Central memory CD4-positive, alpha-beta T cell (primary cell): ENCODE results near the gene RMDN2.
"Not testable (repeated sequence)": the region's sequence is repeated elsewhere in the genome, so short reads cannot be mapped to it uniquely, and the experiment has no call there.

Source experiments
- DNase-seq: peaks from one replicate; pipeline ENCODE4 v3.0.0; 2022

RMDN2 gene

DNA sequence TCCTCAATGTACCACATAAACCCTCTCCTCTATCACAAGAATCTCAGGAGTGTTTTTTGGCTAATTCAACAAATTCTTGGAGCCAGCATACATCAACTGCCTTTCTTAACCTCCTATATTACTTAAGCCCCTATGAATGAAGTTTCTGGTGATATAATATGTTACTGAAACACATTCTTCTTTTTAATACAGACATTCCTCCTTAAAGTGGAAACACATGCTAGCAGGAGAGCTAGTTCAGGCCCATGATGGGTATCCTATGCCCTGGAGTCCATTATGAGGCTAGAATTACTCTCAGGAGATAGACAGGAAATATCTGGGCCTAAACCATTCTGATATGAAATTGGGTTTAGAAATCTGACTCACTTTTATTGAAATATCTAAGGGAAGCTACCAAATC lies 26.6 kb upstream of the RMDN2 start:
- DNase-seq, result no peak

DNA sequence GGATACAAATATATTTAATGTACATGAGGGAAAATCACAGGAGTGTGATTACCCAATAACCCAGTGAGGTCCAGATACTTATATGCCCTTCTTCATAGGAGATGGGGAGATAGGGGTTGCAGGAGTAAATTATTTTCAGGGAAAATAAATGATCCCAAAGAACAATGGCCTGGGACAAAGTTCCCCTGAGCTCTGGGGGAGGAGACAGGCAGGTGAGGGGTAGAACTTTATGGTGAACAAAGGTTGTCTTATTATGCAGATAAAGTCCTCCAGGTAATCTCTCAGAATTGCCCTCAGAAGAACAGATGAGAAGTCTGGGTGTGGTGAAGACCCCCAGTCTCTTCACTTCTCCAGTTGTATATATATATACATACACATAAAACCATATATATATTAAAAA lies 22.1 kb upstream of the RMDN2 start:
- no peak for DNase-seq

DNA sequence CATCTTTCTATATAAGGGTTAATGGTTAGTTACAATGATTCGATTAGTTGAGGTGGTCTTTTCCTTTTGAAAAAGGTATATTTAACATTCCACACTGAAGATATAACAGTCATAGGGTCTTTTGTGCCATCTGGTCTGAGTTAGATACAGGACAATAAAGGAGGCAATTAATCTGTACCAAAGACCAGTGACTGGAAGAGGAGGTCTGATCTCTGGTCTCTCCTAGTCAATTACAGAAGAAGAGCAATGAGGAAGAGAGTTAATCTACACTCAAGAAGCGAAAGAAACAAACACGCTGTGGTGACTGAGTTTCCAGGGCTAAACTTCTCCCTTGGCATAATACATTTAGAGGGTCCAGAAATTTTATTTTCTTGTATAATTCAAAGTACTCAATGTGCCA lies 20.7 kb upstream of the RMDN2 start:
- no peak for DNase-seq

DNA sequence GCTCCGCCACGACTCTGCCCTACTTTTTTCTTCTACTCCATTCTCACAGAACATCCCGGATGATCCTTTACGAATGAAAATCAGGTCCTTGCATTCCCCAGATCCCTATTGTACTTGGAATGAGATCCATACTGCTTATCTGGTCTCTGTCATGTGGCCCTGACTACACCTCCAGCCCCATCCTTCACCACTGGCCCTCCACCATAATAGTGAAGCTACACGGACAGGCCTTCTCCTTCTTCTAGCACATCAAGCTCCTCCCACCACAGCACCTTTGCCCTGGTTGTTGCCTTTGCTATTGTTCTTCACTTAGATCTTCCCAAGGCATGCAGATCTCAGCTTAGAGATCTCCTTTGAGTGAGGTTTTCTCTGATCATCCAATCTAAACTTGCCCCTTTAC lies 20.1 kb upstream of the RMDN2 start:
- DNase-seq, result no peak

DNA sequence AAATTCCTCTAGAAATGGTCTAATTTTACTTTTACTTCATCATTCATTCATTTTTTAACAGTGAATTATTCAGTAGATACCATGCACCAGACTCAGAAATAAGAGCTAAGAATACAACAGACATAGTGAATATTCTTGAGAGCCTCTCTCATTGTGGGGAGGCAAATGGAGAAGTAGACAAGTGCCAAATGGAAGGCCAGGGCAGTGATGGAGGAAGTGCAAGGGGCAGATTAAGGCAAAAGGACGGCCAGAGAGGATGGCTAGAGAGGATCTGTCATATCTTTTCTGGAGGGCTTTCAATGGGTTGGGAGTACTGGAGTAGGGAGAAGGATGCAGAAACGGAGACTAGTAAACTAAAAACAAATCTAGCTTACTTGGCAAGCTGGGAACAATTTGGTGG lies 19.0 kb upstream of the RMDN2 start:
- DNase-seq, result no peak

DNA sequence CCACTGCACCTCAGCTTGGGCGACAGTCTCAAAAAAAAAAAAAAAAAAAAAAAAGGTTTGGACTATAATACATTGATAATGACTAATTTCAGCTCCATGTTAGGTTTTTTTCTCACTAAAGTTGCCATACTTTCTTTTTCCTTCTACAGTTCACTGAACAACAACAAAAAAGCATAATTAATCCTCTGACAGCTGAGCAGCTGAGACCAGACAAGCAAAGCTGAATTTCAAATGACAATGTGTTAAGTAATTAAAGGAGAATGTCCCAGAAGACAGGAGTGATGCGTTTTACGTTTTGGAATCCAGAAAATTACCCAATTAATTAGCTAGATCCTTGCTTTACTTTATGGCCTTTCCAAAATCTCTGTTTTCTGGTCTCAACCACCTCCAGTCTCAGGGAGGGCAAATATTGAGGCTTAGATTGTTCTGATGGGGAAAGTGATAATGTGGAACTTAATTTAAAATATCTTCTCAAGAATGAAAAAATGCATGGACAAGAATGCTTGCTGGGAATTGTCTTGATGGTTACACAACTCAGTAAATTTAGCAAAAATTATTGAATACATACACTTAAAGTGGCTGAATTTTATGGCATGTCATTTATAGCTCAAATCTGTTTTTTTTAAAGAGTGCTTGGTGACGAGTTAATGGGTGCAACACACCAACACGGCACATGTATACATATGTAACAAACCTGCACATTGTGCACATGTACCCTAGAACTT lies 17.4 kb upstream of the RMDN2 start:
- DNase-seq, result no peak

DNA sequence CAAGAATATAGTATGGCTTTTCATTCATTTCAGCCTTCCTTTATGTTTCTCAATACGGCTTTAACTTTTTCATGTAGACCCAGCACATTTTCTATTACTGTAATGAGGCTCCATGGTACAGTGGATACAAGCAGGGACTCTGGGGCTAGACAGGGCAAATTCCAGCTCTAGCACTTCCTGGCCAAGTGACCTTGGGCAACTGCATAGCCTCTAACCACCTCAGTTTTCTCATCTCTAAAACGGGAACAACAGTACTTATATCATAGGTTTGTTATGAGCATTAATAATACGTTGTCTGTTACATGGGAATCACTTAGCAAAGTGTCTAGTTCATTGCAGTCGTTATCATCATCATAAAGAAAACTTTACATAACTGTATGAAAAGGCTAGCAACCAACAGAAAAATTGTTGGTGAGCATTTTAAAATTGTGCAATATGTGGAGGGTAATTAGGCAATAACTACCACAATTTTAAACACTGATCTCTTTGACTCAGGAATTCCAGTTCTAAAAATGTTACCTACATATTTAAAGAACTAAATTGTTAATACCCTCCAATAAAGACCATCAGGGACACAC lies 13.7 kb upstream of the RMDN2 start:
- no peak for DNase-seq

DNA sequence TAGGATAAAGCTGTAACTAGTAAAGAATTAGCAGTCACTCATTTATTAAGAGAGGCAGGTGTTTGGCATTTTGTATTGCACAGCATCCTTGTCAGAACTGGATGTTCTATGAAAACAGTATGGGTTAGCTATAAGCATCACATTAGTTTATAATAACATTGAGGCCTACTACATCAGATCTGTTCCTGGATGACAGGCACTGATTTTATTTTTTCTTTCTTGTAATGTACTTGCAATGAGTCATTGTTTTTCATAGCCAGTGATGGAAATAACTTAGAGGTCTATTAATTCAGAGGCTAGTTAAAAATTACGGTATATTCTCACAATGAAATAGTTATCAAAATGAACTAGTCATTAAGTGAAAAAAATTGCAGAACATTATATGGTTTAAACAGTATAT lies 13.0 kb upstream of the RMDN2 start:
- no peak for DNase-seq

DNA sequence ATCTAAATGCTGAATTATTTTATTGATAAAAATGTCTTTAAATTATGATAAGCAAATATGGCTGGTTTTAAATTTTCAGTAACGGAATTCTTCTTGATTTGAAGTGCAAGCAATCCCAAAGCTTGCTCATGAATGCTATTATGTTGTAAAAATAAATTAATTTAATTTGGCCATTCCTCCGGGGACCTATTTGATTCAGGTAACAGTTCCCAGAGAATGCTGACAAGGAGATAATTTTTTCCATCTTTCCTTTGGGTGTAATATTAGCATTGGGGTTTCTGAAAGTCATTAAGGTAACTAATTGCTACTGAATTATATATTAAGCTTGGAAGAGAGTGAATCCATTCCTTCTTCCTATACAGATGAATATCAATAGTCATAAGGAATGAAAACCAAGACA lies 12.5 kb upstream of the RMDN2 start:
- no peak for DNase-seq

DNA sequence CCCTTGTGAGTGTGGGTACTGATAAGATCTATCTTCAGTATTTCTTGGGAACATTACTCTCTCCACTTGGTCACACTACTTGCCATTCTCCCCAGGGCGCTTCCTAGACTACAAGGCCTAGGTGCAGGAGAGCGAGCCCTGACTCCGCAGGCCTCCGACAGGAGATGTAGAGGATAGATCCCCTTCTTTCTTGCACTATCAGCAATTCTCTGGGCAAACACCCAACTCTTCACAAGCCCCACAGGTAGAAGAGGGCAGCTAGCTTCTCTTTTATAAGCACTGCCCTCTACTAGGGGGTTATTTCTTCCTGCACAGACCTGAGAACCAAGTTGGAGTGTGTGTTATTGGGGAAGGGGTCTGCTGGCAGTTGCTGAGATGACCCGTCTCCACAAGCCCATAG lies 10.7 kb upstream of the RMDN2 start:
- DNase-seq, result no peak

DNA sequence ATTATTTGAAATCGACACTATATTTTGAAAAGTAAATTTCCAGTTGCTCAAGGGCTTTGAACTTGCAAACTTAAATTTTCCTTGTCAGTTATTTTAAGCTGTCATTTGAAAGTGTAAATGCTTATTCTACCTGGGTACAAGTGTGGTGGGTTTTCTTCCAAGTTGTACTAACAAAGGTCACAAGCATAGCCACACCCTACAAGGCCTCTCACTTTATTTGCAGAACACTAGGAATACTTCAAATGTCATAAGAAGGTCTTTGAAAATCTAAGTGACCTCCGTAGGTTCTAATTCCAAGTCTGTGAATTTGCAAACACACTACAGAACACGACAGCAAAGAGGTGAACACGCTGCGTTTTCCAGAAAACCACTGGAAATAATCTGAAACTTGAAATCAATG lies 9.3 kb upstream of the RMDN2 start:
- DNase-seq, result no peak

DNA sequence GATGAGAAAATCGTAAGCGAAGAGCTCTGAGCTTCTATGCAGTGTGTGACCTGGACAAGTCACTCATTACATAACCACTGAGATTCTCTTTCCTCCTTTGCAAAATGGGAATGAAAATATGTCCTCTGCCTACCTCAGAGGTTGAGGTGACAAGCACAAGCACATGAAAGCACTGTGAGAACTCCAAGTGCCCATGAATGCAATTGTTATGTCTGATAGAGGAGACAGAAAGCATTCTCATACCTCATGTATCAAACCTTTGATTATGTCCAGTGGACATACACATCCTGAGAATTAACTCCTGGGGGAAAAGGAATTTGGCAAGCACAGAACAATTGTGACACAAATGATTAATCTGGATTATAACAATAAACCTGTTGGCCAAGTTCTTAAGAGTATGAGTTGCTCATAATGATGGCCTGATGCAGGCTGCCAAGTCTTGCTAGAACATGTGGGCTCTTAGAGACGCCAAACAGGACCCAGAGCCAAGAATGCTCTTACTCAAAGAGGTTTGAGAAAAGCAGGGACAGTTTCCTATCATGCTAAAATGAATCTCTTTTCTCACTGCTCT lies 8.5 kb upstream of the RMDN2 start:
- no peak for DNase-seq

DNA sequence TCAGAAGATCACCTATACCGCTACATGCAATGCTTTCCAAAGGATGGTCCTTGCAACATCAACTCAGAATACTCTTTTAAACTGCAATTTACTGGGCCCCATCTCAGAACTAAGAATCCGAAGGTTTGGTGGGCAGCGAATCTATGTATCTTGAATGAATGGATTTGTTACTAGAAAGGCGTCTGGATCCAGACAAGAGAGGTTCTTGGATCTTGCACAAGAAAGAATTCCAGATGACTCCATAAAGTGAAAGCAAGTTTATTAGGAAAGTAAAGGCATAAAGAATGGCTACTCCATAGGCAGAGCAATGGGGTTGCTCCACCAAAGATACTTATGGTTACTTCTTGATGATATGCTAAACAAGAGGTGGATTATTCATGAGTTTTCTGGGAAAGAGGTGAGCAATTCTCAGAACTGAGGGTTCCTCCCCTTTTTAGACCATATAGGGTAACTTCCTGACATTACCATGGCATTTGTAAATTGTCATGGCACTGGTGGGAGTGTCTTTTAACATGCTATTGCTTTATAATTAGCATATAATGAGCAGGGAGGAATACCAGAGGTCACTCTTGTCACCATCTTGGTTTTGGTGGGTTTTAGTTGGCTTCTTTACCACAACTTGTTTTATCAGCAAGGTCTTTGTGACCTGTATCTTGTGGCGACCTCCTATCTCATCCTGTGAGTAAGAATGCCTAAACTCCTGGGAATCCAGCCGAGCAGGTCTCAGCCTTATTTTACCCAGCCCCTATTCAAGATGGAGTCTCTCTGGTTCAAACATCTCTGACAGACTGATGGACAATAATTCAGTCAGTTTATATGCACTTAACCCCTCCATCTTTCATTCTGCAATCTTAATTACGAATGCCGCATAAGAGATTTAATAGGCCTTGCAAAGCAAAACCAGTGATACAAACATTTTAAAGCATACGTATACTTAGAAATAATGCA lies 7.5 kb upstream of the RMDN2 start:
- no peak for DNase-seq

DNA sequence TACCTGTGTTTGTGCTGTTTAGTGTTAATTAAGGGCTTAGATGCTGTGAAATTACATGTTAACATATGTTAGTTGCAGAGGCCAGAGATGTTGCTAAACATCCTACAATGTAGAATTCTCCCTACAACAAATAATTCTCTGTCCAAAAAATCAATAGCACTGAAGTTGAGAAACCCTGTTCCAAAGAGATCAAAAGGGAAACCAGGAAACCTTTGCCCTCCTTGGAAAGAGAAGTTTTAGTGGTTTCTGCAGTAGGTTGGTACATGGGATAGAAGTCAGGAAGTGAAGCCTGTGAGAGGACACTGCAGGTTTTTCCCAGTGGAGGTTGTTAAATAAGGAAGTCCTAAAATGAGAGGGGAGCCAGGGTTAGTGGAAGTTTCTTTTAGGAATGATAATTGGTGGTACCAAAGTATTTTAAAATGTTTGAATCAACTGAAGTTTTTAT lies 6.3 kb upstream of the RMDN2 start:
- no peak for DNase-seq

DNA sequence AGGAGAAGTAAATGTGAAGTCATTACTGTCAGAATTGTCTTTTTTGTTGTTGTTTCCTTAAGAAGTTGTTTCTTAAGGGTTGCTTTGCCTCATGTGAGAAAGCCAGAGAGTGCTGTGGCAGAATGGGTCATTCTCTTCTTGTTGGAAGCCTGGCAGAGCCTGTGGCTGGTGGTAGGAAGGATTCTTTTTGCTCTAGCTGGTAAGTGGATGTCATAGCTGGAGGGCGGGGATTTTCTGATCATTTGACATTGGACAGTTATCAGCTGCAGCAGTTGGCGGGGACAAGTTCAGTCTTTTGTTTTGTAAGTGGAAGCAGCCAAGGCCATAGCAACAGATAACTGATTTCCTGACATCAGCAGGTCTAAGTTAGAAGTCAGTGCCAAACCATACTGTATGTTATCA lies 5.5 kb upstream of the RMDN2 start:
- no peak for DNase-seq

DNA sequence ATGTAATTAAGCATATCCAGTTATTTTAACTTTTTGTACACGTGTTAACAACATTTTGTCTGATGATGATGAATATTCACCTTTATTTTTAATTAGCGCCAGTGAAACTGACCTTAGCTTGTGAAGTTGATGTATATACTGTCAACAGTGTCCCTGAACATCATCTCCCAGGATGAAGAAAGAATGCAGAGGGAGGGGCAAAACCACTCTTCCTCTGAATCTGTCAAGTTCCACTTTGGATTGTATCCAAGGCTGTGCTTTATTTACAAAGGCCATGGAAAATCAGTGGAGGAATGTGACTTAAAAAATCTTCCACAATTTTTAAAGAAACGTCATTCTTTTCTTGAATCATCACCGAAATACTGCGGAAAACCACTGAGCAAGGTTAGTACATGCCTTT lies 4.5 kb upstream of the RMDN2 start:
- DNase-seq, result no peak

DNA sequence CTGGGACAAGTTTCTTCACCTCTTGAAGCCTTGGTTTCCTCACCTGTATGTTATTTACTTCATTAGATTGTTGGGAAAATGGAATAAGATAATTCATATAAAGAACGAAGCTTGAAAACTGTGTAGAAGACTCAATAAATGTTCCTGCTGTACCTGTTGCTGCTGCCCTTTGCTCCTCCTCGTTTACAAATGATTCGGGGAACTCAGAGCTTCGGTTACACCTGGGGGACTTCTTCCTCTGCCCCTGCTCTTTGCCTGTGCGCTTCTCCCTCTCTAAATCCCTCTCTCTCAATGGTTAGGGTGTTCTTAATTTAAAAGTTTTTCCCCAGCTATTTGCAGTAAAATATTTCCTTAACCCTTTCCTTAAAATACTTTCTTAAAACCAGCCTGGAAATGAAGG lies 3.3 kb upstream of the RMDN2 start:
- no peak for DNase-seq

DNA sequence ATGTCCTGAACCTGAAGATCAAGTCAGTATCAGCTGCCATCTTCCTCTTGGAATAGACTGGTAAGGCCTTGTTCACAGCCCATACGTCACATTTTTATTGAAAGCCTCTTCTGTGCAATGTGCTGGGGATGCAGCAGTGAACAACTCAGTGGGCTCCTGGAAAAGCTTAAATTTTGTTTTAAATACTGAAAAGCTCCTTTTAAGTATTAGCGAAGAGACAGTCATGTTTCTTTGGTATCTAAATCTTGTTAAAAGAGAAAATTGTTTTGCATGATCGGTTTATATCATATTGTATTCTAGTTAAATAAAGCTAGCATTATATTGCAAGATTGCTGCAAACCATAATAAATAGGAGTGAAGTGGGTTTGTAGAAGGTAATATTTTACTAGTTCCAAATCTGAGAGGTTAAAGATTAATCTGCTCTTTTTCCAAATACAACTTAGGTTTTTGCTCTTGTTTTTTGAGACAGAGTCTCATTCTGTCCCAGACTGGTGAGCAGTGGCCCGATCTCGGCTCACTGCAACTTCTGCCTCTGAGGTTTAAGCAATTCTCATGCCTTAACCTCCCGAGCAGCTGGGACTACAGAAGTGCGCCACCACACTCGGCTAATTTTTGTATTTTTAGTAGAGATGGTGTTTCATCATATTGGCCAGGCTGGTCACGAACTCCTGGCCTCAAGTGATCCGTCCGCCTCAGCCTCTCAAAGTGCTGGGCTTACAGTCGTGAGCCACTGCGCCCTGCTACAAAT lies 1.6 kb upstream of the RMDN2 start:
- no peak for DNase-seq

DNA sequence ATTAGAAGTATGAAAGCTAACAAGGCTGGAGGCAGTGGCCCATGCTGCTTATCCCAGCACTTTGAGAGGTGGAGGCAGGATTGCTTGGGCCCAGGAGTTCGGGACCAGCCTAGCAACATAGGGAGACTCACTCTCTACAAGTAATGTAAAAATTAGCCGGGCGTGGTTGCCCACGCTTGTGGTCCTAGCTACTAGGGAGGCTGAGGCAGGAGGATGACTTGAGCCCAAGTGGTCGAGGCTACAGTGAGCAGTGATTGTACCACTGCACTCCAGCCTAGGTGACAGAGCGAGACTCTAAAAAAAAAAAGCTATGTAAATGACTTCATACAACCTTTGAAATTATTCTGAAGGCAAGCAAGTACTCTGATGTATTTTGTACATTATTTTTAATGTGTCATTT lies 1.5 kb downstream of the RMDN2 start:
- no peak for DNase-seq

DNA sequence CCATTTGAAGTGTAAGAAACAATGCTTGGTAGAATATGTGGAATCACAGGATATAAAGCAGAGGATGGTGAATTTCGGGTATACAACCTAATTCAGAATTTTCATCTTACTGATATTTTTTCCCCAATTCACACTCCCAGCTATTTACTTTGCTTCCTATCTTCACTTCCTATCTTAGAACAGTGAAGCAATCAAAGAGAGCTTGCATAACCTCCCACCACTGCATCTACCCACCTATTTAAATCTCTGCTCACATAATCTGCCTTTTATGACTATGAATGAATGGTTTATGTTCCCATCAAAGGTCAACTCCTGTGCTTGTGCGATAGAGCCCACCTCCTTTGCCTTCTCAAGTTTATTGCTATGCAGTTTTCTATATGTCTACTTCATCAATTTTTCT lies 3.3 kb downstream of the RMDN2 start:
- no peak for DNase-seq

DNA sequence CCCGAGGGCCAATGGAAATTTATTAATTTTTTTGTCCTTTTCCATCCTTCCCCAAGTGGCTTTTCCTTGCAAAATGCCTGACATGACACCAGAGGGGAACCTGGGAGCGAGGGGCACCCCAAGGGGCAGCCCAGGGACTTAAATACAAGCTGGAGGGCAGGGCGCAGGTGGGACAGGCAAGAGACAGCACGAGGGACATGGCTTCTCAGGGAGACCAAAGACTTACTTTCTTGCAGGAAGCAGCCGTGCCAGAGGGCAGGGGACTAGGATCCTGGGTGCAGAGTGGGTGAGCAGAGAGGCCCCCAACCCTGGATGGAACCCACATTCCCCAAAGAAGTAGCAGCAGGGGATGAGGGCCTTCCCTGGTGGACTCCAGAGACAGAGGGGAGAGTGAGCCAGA lies 5.3 kb downstream of the RMDN2 start:
- DNase-seq, result not testable (repeated sequence)

DNA sequence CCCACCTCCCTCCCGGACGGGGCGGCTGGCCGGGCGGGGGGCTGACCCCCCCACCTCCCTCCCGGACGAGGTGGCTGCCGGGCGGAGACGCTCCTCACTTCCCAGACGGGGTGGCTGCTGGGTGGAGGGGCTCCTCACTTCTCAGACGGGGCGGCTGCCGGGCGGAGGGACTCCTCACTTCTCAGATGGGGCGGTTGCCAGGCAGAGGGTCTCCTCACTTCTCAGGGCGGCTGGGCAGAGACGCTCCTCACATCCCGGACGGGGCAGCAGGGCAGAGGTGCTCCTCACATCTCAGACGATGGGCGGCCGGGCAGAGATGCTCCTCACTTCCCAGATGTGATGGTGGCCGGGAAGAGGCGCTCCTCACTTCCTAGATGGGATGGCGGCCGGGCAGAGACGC lies 7.8 kb downstream of the RMDN2 start:
- DNase-seq, result not testable (repeated sequence)
